Right ventricle myocardium inferior (tissue), 1 donor: ENCODE results near the gene PAM. TPM values are rescaled to one million over a fixed set of nuclear protein-coding genes. Genes with fewer than 3 reads are reported as not detected.

Experiments
- ATAC-seq: fragments of 200-7000 bp; cut with Tn5 transposase; one replicate; pipeline ENCODE4 v1.9.1; 2020; ENCODE audit warnings: mild to moderate bottlenecking, moderate library complexity
- DNase-seq: peaks from one replicate; pipeline ENCODE4 v3.0.0; 2021; ENCODE audit errors: missing footprints
- intact Hi-C: fragments of 100-400 bp; cut with DNase I; formaldehyde crosslinking; loops from one replicate; pipeline ENCODE4 v1.11.0; 2022
- long read RNA-seq: library from polyadenylated mRNA; unstranded; transcript quantifications from one replicate; pipeline ENCODE4 v2.0.0, GENCODE V29; 2021
- total RNA-seq: library from RNA; stranded (reverse); fragmentation: NEBNext Ultra II Directional; extraction: Animal tissue kit (Norgen Biotek cat#: 25700); gene quantifications from one replicate; pipeline ENCODE4 v1.2.1, GENCODE V29; 2021
- donor health status: DM: no; HTN: yes; CAD: no; lungs with severe emphysema.

PAM gene
- 959 TPM for total RNA-seq
- long read RNA-seq, full-length matches to known transcripts = 398 of 690 reads
- long read RNA-seq, partial matches to known transcripts = 138 of 690 reads
- long read RNA-seq, other reads (novel, unspliced or antisense) = 154 of 690 reads

- ATAC-seq (peak; percentile 94), DNase-seq (peak; percentile 92)
- intact Hi-C loops = loop anchor here (10.0 kb wide), 2 partner anchors 170 to 370 kb away; partner anchors contain the start of genes GIN1 and PPIP5K2
These were observed at the start of gene PAM for GRCh38 chr5:102754767-102755431. Gene PAM, plus strand, starts transcription at chr5:102755305. Its CDS starts 110,891 bp downstream, at chr5:102866196.

GRCh38 chr5:102711525-102712385 is 43.4 kb upstream of the PAM start:
- intact Hi-C loops = no loop called here
- no peak for DNase-seq
- no peak for ATAC-seq

GRCh38 chr5:102713278-102713677 is 41.8 kb upstream of the PAM start:
- no peak for ATAC-seq
- intact Hi-C loops = no loop called here
- no peak for DNase-seq

GRCh38 chr5:102713682-102714231 is 41.3 kb upstream of the PAM start:
- ATAC-seq = no peak
- intact Hi-C loops = no loop called here
- no peak for DNase-seq

GRCh38 chr5:102715082-102715807 is 39.9 kb upstream of the PAM start:
- DNase-seq (no peak), ATAC-seq (no peak)
- intact Hi-C loops = no loop called here

GRCh38 chr5:102716017-102716416 is 39.1 kb upstream of the PAM start:
- intact Hi-C loops = no loop called here
- ATAC-seq = no peak
- no peak for DNase-seq

- ATAC-seq = no peak
- intact Hi-C loops = no loop called here
- DNase-seq = no peak
These were observed 36.3 kb upstream of the PAM start for GRCh38 chr5:102718819-102719218.

GRCh38 chr5:102719886-102720285 is 35.2 kb upstream of the PAM start:
- intact Hi-C loops = no loop called here
- ATAC-seq = no peak
- no peak for DNase-seq

GRCh38 chr5:102720969-102721368 is 34.1 kb upstream of the PAM start:
- no peak for DNase-seq
- ATAC-seq = no peak
- intact Hi-C loops = no loop called here

GRCh38 chr5:102722931-102723330 is 32.2 kb upstream of the PAM start:
- intact Hi-C loops = no loop called here
- DNase-seq (no peak), ATAC-seq (no peak)

- ATAC-seq (no peak), DNase-seq (no peak)
- intact Hi-C loops = no loop called here
These were observed 23.4 kb upstream of the PAM start for GRCh38 chr5:102731693-102732092.

GRCh38 chr5:102733534-102733933 is 21.6 kb upstream of the PAM start:
- ATAC-seq (no peak), DNase-seq (no peak)
- intact Hi-C loops = no loop called here

GRCh38 chr5:102737161-102737560 is 17.9 kb upstream of the PAM start:
- ATAC-seq (no peak), DNase-seq (no peak)
- intact Hi-C loops = no loop called here

GRCh38 chr5:102737805-102738469 is 17.2 kb upstream of the PAM start:
- DNase-seq (no peak), ATAC-seq (no peak)
- intact Hi-C loops = no loop called here

- no peak for DNase-seq
- intact Hi-C loops = no loop called here
- ATAC-seq = no peak
These were observed 14.6 kb upstream of the PAM start for GRCh38 chr5:102740515-102740914.

GRCh38 chr5:102742215-102742614 is 12.9 kb upstream of the PAM start:
- DNase-seq (no peak), ATAC-seq (no peak)
- intact Hi-C loops = no loop called here

GRCh38 chr5:102743900-102744299 is 11.2 kb upstream of the PAM start:
- intact Hi-C loops = no loop called here
- DNase-seq (no peak), ATAC-seq (no peak)

GRCh38 chr5:102747386-102748166 is 7.5 kb upstream of the PAM start:
- no peak for DNase-seq
- intact Hi-C loops = no loop called here
- ATAC-seq = no peak
